PC-9 (cell line): Measurements from ENCODE around the gene MAFG. TPM values are rescaled to one million over a fixed set of nuclear protein-coding genes. Genes with fewer than 3 reads are reported as not detected.
"Not testable (repeated sequence)": the region's sequence is repeated elsewhere in the genome, so short reads cannot be mapped to it uniquely, and the experiment has no call there.

ENCODE experiments used
- BruUV-seq: library from RNA; stranded (reverse); fragments of 400-500 nt; replicated peaks from 2 replicates; lab custom pipeline; 2021; lab: Mats Ljungman, UMichigan
- CTCF ChIA-PET: fragments of 300-600 bp; sonication (Branson Sonifier 250); formaldehyde crosslinking; loops from one replicate; lab custom pipeline; 2022; ENCODE audit warnings: antibody characterized with exemption; lab: Charles Lee
- POLR2A ChIA-PET: fragments of 300-600 bp; sonication (Branson Sonifier 250); formaldehyde crosslinking; loops from one replicate; lab custom pipeline; 2022; ENCODE audit warnings: antibody characterized with exemption; ENCODE audit not compliant: unreplicated experiment; lab: Charles Lee
- DNase-seq, 2 experiments: peaks; one replicate each; pipeline versions ENCODE4 v3.0.0 to v3.0.0-alpha.2; 2015 to 2022; ENCODE audit warnings: mixed read lengths in 1 of 2
- H2AFZ ChIP-seq: fragments of 200-600 bp; sonication (generic); 2 replicates; pipeline ENCODE4 v1.8.1; 2017; ENCODE audit warnings: antibody characterized with exemption
- H3F3A ChIP-seq: fragments of 200-600 bp; sonication (generic); 2 replicates; pipeline ENCODE4 v1.8.1; 2017; ENCODE audit warnings: antibody characterized with exemption, mild to moderate bottlenecking, low read depth; ENCODE audit not compliant: insufficient read depth
- H3K27ac ChIP-seq: fragments of 200-600 bp; sonication (generic); 2 replicates; pipeline ENCODE4 v1.6.1; 2016; ENCODE audit warnings: mixed run types
- H3K27me3 ChIP-seq: fragments of 200-600 bp; sonication (generic); 2 replicates; pipeline ENCODE4 v1.6.1; 2016; ENCODE audit warnings: low read depth, mixed run types; ENCODE audit not compliant: insufficient read depth
- H3K36me3 ChIP-seq: fragments of 200-600 bp; sonication (generic); 2 replicates; pipeline ENCODE4 v1.6.1; 2016; ENCODE audit warnings: low read depth, mixed run types
- H3K4me1 ChIP-seq: fragments of 200-600 bp; sonication (generic); replicated peaks from 2 replicates; pipeline ENCODE4 v1.6.1; 2016; ENCODE audit warnings: mixed run types; ENCODE audit not compliant: insufficient read depth
- H3K4me2 ChIP-seq: fragments of 200-600 bp; sonication (generic); 2 replicates; pipeline ENCODE4 v1.6.1; 2017; ENCODE audit warnings: mixed run types
- H3K4me3 ChIP-seq: fragments of 200-600 bp; sonication (generic); 2 replicates; pipeline ENCODE4 v1.6.1; 2016; ENCODE audit warnings: mixed run types
- H3K79me2 ChIP-seq: fragments of 200-600 bp; sonication (generic); 2 replicates; pipeline ENCODE4 v1.6.1; 2017; ENCODE audit warnings: low read depth, mixed run types
- H3K9me2 ChIP-seq: fragments of 200-600 bp; sonication (generic); 2 replicates; pipeline ENCODE4 v1.8.1; 2017; ENCODE audit warnings: mild to moderate bottlenecking; ENCODE audit not compliant: insufficient read depth
- H3K9me3 ChIP-seq: fragments of 200-600 bp; sonication (generic); 2 replicates; pipeline ENCODE4 v1.8.1; 2016; ENCODE audit warnings: low read depth; ENCODE audit not compliant: insufficient read depth
- H4K20me1 ChIP-seq: fragments of 200-600 bp; sonication (generic); 2 replicates; pipeline ENCODE4 v1.8.1; 2017; ENCODE audit not compliant: insufficient read depth
- CTCF ChIP-seq: fragments of 200-600 bp; sonication (generic); conservative IDR thresholded peaks from 2 replicates; pipeline ENCODE4 v1.6.1; 2017; ENCODE audit warnings: mixed run types, antibody characterized with exemption, mild to moderate bottlenecking, moderate library complexity
- EZH2 ChIP-seq: fragments of 200-600 bp; sonication (generic); IDR thresholded peaks from 2 replicates; pipeline ENCODE4 v1.8.0; 2017; ENCODE audit warnings: antibody characterized with exemption, low read depth
- intact Hi-C: fragments of 100-400 bp; cut with micrococcal nuclease; formaldehyde crosslinking; loops from one replicate; pipeline ENCODE4 v1.10.0; 2022; ENCODE audit not compliant: unreplicated experiment
- total RNA-seq: library from RNA; stranded (reverse); gene quantifications from 2 replicates; pipeline ENCODE4 v1.2.3, GENCODE V29; 2021

The MAFG gene
- total RNA-seq, 1 experiment from 2014 or later, result 79.5 TPM

- Histone ChIP-seq H3K27ac (no peak overlapping the region), H2AFZ (no peak overlapping the region), H3K79me2 (no peaks in the 10 kb centered on the region), H3K36me3 (no peaks in the 10 kb centered on the region), H3K27me3 (no peaks in the 10 kb centered on the region), H3K4me1 (peaks cover 6% of the 10 kb centered on the region; the same call in 1 of the 2 replicates), H3K9me2 (no peaks in the 10 kb centered on the region), H3K4me3 (no peak overlapping the region), H3K4me2 (no peak overlapping the region), H4K20me1 (no peaks in the 10 kb centered on the region), H3F3A (peaks cover 7% of the 10 kb centered on the region), H3K9me3 (no peaks in the 10 kb centered on the region)
- DNase-seq, result no peak
- POLR2A ChIA-PET, result interaction anchor here (0.6 to 0.8 kb wide), 3 partner anchors 62 to 391 kb away, joined by 3 to 5 read pairs (median 3); no protein-coding TSS in a partner anchor
- BruUV-seq, result no TSS peak
- CTCF ChIA-PET, result interaction anchor here (0.7 to 1.4 kb wide), 4 partner anchors 11 to 67 kb away, joined by 3 to 20 read pairs (median 5); no protein-coding TSS in a partner anchor
- TF ChIP-seq EZH2 (no peak), CTCF (no peak)
- intact Hi-C loops, result no loop called here
Observed at GRCh38 chr17:81954131-81955057, 26.9 kb upstream of the MAFG start.

- H3K4me2 ChIP-seq, H3K9me3 ChIP-seq, H3K27ac ChIP-seq, H3F3A ChIP-seq, H4K20me1 ChIP-seq, H3K79me2 ChIP-seq, BruUV-seq, H3K27me3 ChIP-seq, H3K4me3 ChIP-seq, H2AFZ ChIP-seq, H3K36me3 ChIP-seq, intact Hi-C loops, DNase-seq, H3K9me2 ChIP-seq, H3K4me1 ChIP-seq: not testable (repeated sequence)
- ChIA-PET CTCF (interaction anchor here (0.6 to 0.9 kb wide), 3 partner anchors 47 to 1751 kb away, joined by 6 to 20 read pairs (median 9); no protein-coding TSS in a partner anchor), POLR2A (interaction anchor here (0.8 kb wide), 1 partner anchor 61 kb away, joined by 3 read pairs; no protein-coding TSS in a partner anchor)
Observed at GRCh38 chr17:81953443-81953842, 25.9 kb upstream of the MAFG start.

GRCh38 chr17:81952792-81953228, 25.3 kb upstream of the MAFG start:
- Histone ChIP-seq H3K9me2 (no peaks in the 10 kb centered on the region), H4K20me1 (no peaks in the 10 kb centered on the region), H3K4me2 (no peak overlapping the region), H3K4me1 (peaks cover 6% of the 10 kb centered on the region; the same call in 1 of the 2 replicates), H3K27me3 (no peaks in the 10 kb centered on the region), H3K79me2 (no peaks in the 10 kb centered on the region), H3F3A (peaks cover 7% of the 10 kb centered on the region), H3K36me3 (no peaks in the 10 kb centered on the region), H3K27ac (no peak overlapping the region), H3K9me3 (no peaks in the 10 kb centered on the region), H3K4me3 (no peak overlapping the region), H2AFZ (no peak overlapping the region)
- CTCF ChIA-PET, result interaction anchor here (0.9 kb wide), 2 partner anchors 40 to 67 kb away, joined by 3 to 9 read pairs; no protein-coding TSS in a partner anchor
- BruUV-seq, result no TSS peak
- TF ChIP-seq EZH2, result no peak
- TF ChIP-seq CTCF, result no peak
- POLR2A ChIA-PET, result no interaction called here
- DNase-seq, result no peak
- intact Hi-C loops, result no loop called here
